NCI-H1436 (cell line): Measurements from ENCODE around the gene KYAT1.

Experiments used
- DNase-seq: peaks from one replicate; lab custom pipeline; 2025; lab: John Stamatoyannopoulos, UW

The KYAT1 gene

GRCh38 chr9:128838338-128838737, 43.4 kb downstream of the KYAT1 start:
- DNase-seq, result no peak

- DNase-seq, result no peak
Observed at GRCh38 chr9:128836509-128837145, 45.1 kb downstream of the KYAT1 start.

DNA sequence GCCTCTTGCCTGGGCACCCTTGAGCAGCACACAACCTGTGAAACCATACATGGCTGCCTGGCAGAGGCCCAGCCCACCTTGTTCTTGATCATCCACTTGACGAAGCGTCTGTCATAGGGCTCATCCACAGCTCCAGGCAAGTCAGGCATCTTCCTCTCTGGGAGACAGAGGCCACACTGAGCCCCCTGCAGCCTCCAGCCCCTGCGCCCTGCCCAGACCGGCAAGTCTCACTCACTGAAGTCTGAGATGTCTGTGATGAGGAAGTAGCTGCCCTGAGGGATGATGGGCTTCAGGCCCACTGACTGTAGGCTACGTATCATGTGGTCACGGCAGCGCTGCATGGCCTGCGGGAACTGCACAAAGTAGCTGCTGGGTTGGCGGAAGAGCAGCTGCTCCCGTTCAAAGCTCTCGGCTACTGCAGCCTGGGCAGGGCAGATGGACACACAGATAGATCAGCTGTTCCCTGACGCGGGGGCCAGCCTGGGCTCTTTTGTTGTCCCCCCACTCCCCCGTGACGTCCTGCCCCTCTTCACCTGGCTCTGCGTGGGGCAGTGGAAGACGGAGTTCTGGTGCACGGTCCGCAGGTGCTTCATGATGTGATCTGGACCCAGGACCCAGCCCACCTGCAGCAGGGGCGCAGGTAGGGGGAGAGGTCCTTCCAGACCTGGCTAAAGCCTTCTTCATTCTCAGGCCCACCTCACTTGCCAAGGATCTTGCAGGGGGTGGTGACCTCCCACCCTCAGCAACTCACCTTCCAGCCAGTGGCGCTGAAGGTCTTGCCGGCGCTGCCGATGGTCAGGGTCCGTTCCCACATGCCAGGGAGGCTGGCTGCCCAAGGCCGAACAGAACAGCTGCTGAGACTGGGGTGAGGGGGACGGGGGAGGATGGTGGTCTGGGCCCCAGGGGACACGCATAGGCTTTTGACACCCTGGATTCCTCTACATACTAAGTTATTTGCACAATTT, 46.2 kb downstream of the KYAT1 start:
- no peak for DNase-seq

DNA sequence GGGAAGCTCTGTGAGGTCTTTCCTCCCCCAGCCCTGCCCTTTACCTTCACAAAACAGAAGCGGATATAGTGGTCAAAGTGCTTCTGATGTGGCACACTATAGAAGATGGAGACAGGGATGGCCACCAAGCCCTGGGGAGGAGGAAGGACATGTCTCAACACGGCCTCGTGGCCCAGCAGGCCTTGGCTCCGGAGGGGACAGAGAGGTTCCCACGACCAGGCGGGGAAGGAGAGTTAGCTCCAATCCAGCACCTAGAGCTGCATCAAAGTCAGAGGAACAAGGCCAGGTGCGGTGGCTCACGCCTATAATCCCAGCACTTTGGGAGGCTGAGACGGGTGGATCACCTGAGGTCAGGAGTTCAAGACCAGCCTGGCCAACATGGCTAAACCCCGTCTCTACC, 48.1 kb downstream of the KYAT1 start:
- no peak for DNase-seq

DNA sequence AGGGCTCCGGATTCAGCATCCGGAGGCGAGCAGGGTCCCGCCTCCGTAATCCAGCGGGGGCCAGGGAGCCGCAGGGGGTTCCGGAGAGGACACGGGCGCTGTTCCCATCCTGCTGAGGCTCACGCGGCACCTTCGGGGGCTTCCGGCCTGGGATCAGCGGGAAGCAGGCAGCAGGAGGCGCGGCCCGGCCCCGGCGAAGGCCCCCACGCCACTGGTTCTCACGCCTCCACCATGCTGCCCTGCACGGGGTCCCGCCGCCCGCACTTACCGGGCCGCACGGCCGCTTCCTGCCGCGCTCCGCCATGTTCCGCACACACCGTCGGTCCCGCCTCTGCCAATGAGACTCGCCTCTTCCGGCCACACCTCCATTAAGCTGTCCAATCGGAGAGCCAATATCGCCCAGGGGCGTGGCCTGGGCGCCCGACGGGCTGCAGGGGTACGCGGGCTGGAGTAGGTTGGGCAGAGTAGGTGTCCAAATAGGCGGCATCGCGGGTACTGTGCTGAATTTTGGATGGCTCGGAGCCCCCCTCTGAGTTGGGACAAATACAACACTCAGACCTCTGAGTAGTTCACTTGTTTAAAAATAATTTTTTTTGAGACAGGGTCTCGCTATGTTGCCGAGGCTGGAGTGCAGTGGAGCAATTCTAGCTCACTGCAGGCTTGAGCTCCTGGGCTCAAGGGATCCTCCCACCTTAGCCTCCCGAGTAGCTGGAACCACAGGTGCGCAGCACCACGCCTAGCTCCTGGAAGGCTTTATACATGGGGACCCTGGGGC, 52.1 kb downstream of the KYAT1 start, which contains the start of gene SPOUT1:
Gene SPOUT1, minus strand, starts transcription at position 318 of the 775 bp plus-strand sequence. Its CDS starts 14 bp downstream, at position 304.
- DNase-seq, result peak; percentile 89

DNA sequence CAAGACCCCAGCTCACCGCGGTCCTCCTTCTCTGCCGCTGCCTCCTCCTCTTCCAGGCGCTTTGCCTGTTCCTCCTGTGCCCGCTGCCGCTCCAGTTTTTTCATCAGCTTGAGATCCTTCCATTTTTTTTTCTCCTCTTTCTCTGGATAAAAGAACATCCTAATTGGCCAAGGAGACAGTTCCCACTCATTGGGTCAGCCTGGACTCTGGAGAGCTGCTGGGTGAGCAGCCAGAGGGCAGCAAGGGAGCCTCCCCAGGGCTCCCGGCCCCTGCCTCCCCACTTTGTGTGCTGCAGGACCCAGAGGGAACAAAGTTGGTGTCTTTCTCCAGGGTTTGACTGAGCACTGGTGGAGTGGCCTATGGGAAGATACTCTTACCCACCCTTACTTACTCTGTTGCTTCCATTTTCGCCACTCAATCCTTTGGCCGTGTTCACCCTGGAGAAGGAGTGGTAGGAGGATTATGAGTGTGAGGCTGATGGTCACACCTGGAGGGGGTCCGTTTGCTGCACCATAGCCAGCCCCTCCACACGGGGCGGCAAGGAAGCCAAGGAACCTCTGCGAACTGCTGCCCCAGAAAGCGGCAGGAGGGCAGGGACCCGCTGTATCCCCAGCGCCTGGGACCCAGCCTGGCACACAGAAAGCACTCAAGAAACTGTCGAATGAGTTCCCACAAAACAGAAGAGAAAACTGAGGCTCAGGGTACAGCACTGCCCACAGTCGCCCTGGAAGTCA, 52.9 kb downstream of the KYAT1 start:
- DNase-seq, result no peak

GRCh38 chr9:128828267-128828666, 53.5 kb downstream of the KYAT1 start:
- DNase-seq, result no peak

- DNase-seq, result no peak
Observed at GRCh38 chr9:128825923-128826700, 55.6 kb downstream of the KYAT1 start.

DNA sequence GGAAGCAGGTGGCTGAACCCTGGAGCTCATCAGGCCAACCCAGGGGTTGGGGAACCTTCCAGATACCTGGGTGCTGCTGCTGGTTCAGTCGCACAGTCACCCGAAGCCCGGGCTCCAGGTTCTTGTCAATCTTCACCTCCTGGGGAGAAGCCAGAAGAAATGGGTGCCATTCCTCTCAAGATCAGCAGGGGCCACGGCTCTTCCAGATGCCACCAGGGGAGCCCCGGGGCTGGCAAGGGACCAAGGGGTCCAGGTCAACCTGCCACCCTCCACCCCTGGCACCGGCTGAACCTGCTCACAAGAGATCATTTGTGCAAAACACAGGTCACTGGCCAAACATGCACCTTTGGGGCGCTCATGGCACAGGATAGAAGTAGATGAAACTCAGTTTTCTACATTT, 56.8 kb downstream of the KYAT1 start:
- no peak for DNase-seq

- no peak for DNase-seq
Observed at GRCh38 chr9:128823903-128824406, 57.8 kb downstream of the KYAT1 start.

- no peak for DNase-seq
Observed at GRCh38 chr9:128823362-128823902, 58.3 kb downstream of the KYAT1 start.

GRCh38 chr9:128822407-128823042, 59.2 kb downstream of the KYAT1 start:
- DNase-seq, result no peak

GRCh38 chr9:128821584-128822406, 60.0 kb downstream of the KYAT1 start:
- no peak for DNase-seq

- DNase-seq, result no peak
Observed at GRCh38 chr9:128820665-128821583, 60.8 kb downstream of the KYAT1 start.

- no peak for DNase-seq
Observed at GRCh38 chr9:128819716-128820664, 61.8 kb downstream of the KYAT1 start.

GRCh38 chr9:128818839-128819715, 62.7 kb downstream of the KYAT1 start:
- peak; percentile 16 for DNase-seq
